Breast epithelium (tissue), 3 donors: ENCODE measurements around the gene SYNDIG1.

Experiments used
- POLR2A ChIP-seq: fragments of 450-650 bp; IDR thresholded peaks from one replicate; pipeline ENCODE4 v1.6.1; 2016; ENCODE audit warnings: antibody characterized with exemption, mild to moderate bottlenecking, moderate library complexity
- TF ChIP-seq, protein P1 (sequence below), 3 donors: fragments of 450-650 bp; IDR thresholded peaks; one replicate each; pipeline ENCODE4 v1.5.1; 2016 to 2017; ENCODE audit warnings: antibody characterized with exemption in 3 of 3, mild to moderate bottlenecking in 3 of 3, moderate library complexity in 3 of 3

DNA sequence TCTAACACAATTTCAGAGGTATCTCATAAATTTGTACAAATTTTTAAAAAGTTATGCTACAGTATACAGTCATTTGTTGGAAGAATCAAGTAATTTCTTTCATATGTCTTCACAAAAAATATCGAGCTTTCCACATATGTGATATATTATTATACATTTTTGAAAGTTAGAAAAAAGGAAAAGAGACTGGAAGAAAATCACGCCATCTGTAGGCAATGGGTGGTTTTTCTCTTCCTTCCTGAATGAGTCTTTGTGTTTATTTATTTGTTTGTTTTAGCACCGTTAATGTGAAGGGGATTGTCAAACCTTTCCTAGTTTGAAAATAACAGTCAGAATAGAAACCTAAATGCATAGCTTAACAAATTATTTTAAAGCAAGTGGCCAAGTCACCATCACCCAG, 130.6 kb downstream of the SYNDIG1 start:
- TF ChIP-seq, protein P1, sequence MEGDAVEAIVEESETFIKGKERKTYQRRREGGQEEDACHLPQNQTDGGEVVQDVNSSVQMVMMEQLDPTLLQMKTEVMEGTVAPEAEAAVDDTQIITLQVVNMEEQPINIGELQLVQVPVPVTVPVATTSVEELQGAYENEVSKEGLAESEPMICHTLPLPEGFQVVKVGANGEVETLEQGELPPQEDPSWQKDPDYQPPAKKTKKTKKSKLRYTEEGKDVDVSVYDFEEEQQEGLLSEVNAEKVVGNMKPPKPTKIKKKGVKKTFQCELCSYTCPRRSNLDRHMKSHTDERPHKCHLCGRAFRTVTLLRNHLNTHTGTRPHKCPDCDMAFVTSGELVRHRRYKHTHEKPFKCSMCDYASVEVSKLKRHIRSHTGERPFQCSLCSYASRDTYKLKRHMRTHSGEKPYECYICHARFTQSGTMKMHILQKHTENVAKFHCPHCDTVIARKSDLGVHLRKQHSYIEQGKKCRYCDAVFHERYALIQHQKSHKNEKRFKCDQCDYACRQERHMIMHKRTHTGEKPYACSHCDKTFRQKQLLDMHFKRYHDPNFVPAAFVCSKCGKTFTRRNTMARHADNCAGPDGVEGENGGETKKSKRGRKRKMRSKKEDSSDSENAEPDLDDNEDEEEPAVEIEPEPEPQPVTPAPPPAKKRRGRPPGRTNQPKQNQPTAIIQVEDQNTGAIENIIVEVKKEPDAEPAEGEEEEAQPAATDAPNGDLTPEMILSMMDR (IDR thresholded peaks at IDR 0.05) = no peak
- TF ChIP-seq POLR2A = no peak
